ENCODE measurements around the gene BMP5. TPM values are rescaled to one million over a fixed set of nuclear protein-coding genes. Genes with fewer than 3 reads are reported as not detected.
A peak's percentile ranks its signal among the peaks of the same experiment; 100 is the strongest.

BMP5 gene
- total and polyA plus RNA-seq, 2 of the 13 experiments (the other 11 are each of a cell fraction or from before 2014, with no cell fraction given): not detected

- no peaks in the 10 kb centered on the region for H3K79me2 ChIP-seq (ENCODE audit: insufficient read depth, low read length)
- BruUV-seq (replicated peaks): no TSS peak
- no peaks in the 10 kb centered on the region for H3K36me3 ChIP-seq (replicated peaks in 1 of 2; ENCODE audit: control insufficient read depth in 1 of 2, insufficient read depth in 2 of 2, low read length in 2 of 2)
- H3K27ac ChIP-seq (ENCODE audit: extremely low read length, insufficient read depth, low read length): no peak overlapping the region
- intact Hi-C loops (cut with micrococcal nuclease; ENCODE audit: unreplicated experiment) (loop anchor here (1.0 kb wide), 2 partner anchors 269 to 441 kb away; no protein-coding TSS in a partner anchor), in situ Hi-C loops (cut with HindIII; ENCODE audit: extremely low pct_ligation_motif_present, low pct_unique_long_range_greater_than_20kb) (loop anchor here (10.0 kb wide), 1 partner anchor 272 kb away; no protein-coding TSS in a partner anchor)
- DNase-seq (ENCODE audit: low spot score) (peak; percentile 64), FAIRE-seq (peak; percentile 42), ATAC-seq (peak; percentile 72)
- 0 out of 6 replicates have a peak overlapping the region, but pooled peaks of 1 of the 3 experiments have one; percentile 20 for H3K4me3 ChIP-seq (replicated peaks in 1 of 3; ENCODE audit: insufficient read depth in 1 of 3, low read depth in 2 of 3, low read length in 3 of 3)
- no peak overlapping the region for H3K9ac ChIP-seq (ENCODE audit: insufficient read depth, low read depth, low read length)
- no peaks in the 10 kb centered on the region for H4K20me1 ChIP-seq (ENCODE audit: insufficient read depth, low read length)
- no peaks in the 10 kb centered on the region for H3K9me3 ChIP-seq (ENCODE audit: low read length)
- ChIA-PET POLR2A (no interaction called here), CTCF (ENCODE audit: low intra/inter-chr PET ratio, low total read pairs) (interaction anchor here (0.8 to 2.2 kb wide), 3 partner anchors 269 to 441 kb away, joined by 3 to 16 read pairs (median 6); no protein-coding TSS in a partner anchor)
- no peak overlapping the region for H2AFZ ChIP-seq (ENCODE audit: low read length)
- H3K4me2 ChIP-seq (ENCODE audit: low read depth, low read length): 0 out of 2 replicates have a peak overlapping the region, but pooled peaks have one; percentile 13
- peaks cover 15% of the 10 kb centered on the region for H3K4me1 ChIP-seq (ENCODE audit: insufficient read depth, low read length)
- peaks cover 0 to 3% of the 10 kb centered on the region in 2 experiments; a peak in 1 of 5 replicates for H3K27me3 ChIP-seq (ENCODE audit: control insufficient read depth in 1 of 2, insufficient read depth in 2 of 2, low read length in 2 of 2)
- 15% methylated on average over 3 of the region's 3 CpGs for WGBS (ENCODE audit: low lambda C conversion rate)
- 0 out of 2 replicates have a peak, but pooled peaks have one; percentile 21 for TF ChIP-seq CEBPG (CRISPR knock-in tag; IDR thresholded peaks at IDR 0.05)
- no peak for TF ChIP-seq ZNF318 (CRISPR knock-in tag; IDR thresholded peaks at IDR 0.05)
- TF ChIP-seq ZNF414 (CRISPR knock-in tag; IDR thresholded peaks at IDR 0.05): no peak
- TF ChIP-seq ZNF567 (CRISPR knock-in tag; IDR thresholded peaks at IDR 0.05; ENCODE audit: borderline replicate concordance): no peak
- TF ChIP-seq ZNF850 (CRISPR knock-in tag; conservative IDR thresholded peaks at IDR 0.05): no peak
- TF ChIP-seq ZNF749 (CRISPR knock-in tag; IDR thresholded peaks at IDR 0.05; ENCODE audit: borderline replicate concordance): no peak
- TF ChIP-seq, protein P1, sequence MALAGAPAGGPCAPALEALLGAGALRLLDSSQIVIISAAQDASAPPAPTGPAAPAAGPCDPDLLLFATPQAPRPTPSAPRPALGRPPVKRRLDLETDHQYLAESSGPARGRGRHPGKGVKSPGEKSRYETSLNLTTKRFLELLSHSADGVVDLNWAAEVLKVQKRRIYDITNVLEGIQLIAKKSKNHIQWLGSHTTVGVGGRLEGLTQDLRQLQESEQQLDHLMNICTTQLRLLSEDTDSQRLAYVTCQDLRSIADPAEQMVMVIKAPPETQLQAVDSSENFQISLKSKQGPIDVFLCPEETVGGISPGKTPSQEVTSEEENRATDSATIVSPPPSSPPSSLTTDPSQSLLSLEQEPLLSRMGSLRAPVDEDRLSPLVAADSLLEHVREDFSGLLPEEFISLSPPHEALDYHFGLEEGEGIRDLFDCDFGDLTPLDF (CRISPR knock-in tag; IDR thresholded peaks at IDR 0.05): 0 out of 2 replicates have a peak, but pooled peaks have one; percentile 30
- no peak for TF ChIP-seq ZFY (CRISPR knock-in tag; IDR thresholded peaks at IDR 0.05)
- 0 out of 2 replicates have a peak, but pooled peaks have one; percentile 13 for TF ChIP-seq ELF3 (CRISPR knock-in tag; IDR thresholded peaks at IDR 0.05)
- TF ChIP-seq ZSCAN25 (CRISPR knock-in tag; IDR thresholded peaks at IDR 0.05): no peak
- no peak for TF ChIP-seq NR2F6 (IDR thresholded peaks at IDR 0.05)
- no peak for TF ChIP-seq NR2F6 (CRISPR knock-in tag; IDR thresholded peaks at IDR 0.05)
- no peak for TF ChIP-seq HOXA7 (CRISPR knock-in tag; IDR thresholded peaks at IDR 0.05)
- TF ChIP-seq STAG1 (CRISPR knock-in tag; IDR thresholded peaks at IDR 0.05): peak; percentile 45
- TF ChIP-seq CAMTA2 (CRISPR knock-in tag; IDR thresholded peaks at IDR 0.05; ENCODE audit: borderline replicate concordance): no peak
Measured at GRCh38 chr6:55886185-55886836, 10.9 kb upstream of the BMP5 start.
